ENCODE data around the gene SIK2. TPM values are rescaled to one million over a fixed set of nuclear protein-coding genes. Genes with fewer than 3 reads are reported as not detected.

SIK2 gene
- total and polyA plus RNA-seq, 2 donors (not counting 3 experiments of a cell fraction or from before 2014, with no cell fraction given): 14.6 to 17.1 TPM

GRCh38 chr11:111730871-111731591 is 128.8 kb downstream of the SIK2 start:
- intact Hi-C loops (cut with micrococcal nuclease): no loop called here
- Histone ChIP-seq H3K4me2 (ENCODE audit: insufficient read depth, low read length) (no peak overlapping the region), H4K20me1 (replicated peaks; ENCODE audit: control insufficient read depth, extremely low read depth, insufficient read depth, low read length) (no peaks in the 10 kb centered on the region), H3K27me3 (ENCODE audit: control insufficient read depth in 2 of 2, insufficient read depth in 2 of 2, low read length in 2 of 2) (no peaks in the 10 kb centered on the region), H3K9ac (replicated peaks; ENCODE audit: extremely low read depth, insufficient read depth, low read length) (no peak overlapping the region), H3K79me2 (ENCODE audit: control insufficient read depth, insufficient read depth, low read length) (no peaks in the 10 kb centered on the region), H3K4me3 (replicated peaks in 1 of 3; ENCODE audit: insufficient read depth in 1 of 3, low read depth in 1 of 3, low read length in 3 of 3) (no peak overlapping the region), H3K4me1 (ENCODE audit: control insufficient read depth, extremely low read depth, insufficient read depth, low read length) (peaks cover 45% of the 10 kb centered on the region), H2AFZ (ENCODE audit: low read depth, low read length) (no peak overlapping the region), H3K27ac (ENCODE audit: insufficient read depth, low read depth, low read length) (no peak overlapping the region), H3K36me3 (ENCODE audit: control insufficient read depth in 2 of 2, extremely low read depth in 1 of 2, insufficient read depth in 2 of 2, low read length in 2 of 2) (peaks cover 0 to 2% of the 10 kb centered on the region in 2 experiments), H3K9me1 (replicated peaks; ENCODE audit: control insufficient read depth, extremely low read depth, insufficient read depth, low read length) (no peaks in the 10 kb centered on the region), H3K9me3 (replicated peaks; ENCODE audit: control insufficient read depth, insufficient read depth, low read length) (no peaks in the 10 kb centered on the region)
- DNase-seq (ENCODE audit: low read depth, low spot score) (no peak), FAIRE-seq (no peak)
- CTCF ChIA-PET: interaction anchor here (1.0 to 2.0 kb wide), 4 partner anchors 10 to 127 kb away, joined by 4 to 6 read pairs (median 5); no protein-coding TSS in a partner anchor
- POLR2A ChIA-PET: no interaction called here
- dilution Hi-C loops (cut with MboI; ENCODE audit: extremely low pct_ligation_motif_present, low sequenced_read_pairs): no loop called here
- TF ChIP-seq, protein P1, sequence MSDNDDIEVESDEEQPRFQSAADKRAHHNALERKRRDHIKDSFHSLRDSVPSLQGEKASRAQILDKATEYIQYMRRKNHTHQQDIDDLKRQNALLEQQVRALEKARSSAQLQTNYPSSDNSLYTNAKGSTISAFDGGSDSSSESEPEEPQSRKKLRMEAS (IDR thresholded peaks at IDR 0.05; ENCODE audit: insufficient read depth, insufficient read length): no peak
- TF ChIP-seq POLR2A (IDR thresholded peaks at IDR 0.05; ENCODE audit: low read depth, low read length): peak; percentile 16
- BruUV-seq (replicated peaks): no TSS peak

- no peak for DNase-seq (ENCODE audit: low read depth, low spot score)
- no peaks in the 10 kb centered on the region for H3K9me1 ChIP-seq (replicated peaks; ENCODE audit: control insufficient read depth, extremely low read depth, insufficient read depth, low read length)
- H3K79me2 ChIP-seq (ENCODE audit: control insufficient read depth, insufficient read depth, low read length): no peaks in the 10 kb centered on the region
- H3K4me2 ChIP-seq (ENCODE audit: insufficient read depth, low read length): no peak overlapping the region
- peaks cover 53% of the 10 kb centered on the region for H3K4me1 ChIP-seq (ENCODE audit: control insufficient read depth, extremely low read depth, insufficient read depth, low read length)
- ChIA-PET CTCF (interaction anchor here (2.0 to 3.3 kb wide), 3 partner anchors 14 to 46 kb away, joined by 5 to 21 read pairs (median 6); partner anchors contain the start of gene PPP2R1B), POLR2A (no interaction called here)
- no peak overlapping the region for H3K27ac ChIP-seq (ENCODE audit: insufficient read depth, low read depth, low read length)
- dilution Hi-C loops (cut with MboI; ENCODE audit: extremely low pct_ligation_motif_present, low sequenced_read_pairs) (no loop called here), intact Hi-C loops (cut with micrococcal nuclease) (no loop called here)
- no peaks in the 10 kb centered on the region for H4K20me1 ChIP-seq (replicated peaks; ENCODE audit: control insufficient read depth, extremely low read depth, insufficient read depth, low read length)
- no peak overlapping the region for H3K4me3 ChIP-seq (replicated peaks in 1 of 3; ENCODE audit: insufficient read depth in 1 of 3, low read depth in 1 of 3, low read length in 3 of 3)
- H3K9ac ChIP-seq (replicated peaks; ENCODE audit: extremely low read depth, insufficient read depth, low read length): no peak overlapping the region
- H3K9me3 ChIP-seq (replicated peaks; ENCODE audit: control insufficient read depth, insufficient read depth, low read length): no peaks in the 10 kb centered on the region
- H3K27me3 ChIP-seq (ENCODE audit: control insufficient read depth in 2 of 2, insufficient read depth in 2 of 2, low read length in 2 of 2): no peaks in the 10 kb centered on the region
- no peaks in the 10 kb centered on the region for H3K36me3 ChIP-seq (ENCODE audit: control insufficient read depth in 2 of 2, extremely low read depth in 1 of 2, insufficient read depth in 2 of 2, low read length in 2 of 2)
- BruUV-seq (replicated peaks): no TSS peak
- FAIRE-seq: no peak
- no peak overlapping the region for H2AFZ ChIP-seq (ENCODE audit: low read depth, low read length)
- TF ChIP-seq JUN (IDR thresholded peaks at IDR 0.05; ENCODE audit: borderline replicate concordance, insufficient read depth, insufficient read length, low read depth): no peak
- TF ChIP-seq FOS (IDR thresholded peaks at IDR 0.05; ENCODE audit: borderline replicate concordance, insufficient read depth, low read length): no peak
- TF ChIP-seq GATA2 (IDR thresholded peaks at IDR 0.05; ENCODE audit: insufficient read depth, insufficient read length, low read depth, low read length): no peak
- TF ChIP-seq EZH2 (IDR thresholded peaks at IDR 0.05; ENCODE audit: borderline replicate concordance, low read depth, low read length, severe bottlenecking): no peak
- TF ChIP-seq POLR2A (IDR thresholded peaks at IDR 0.05; ENCODE audit: low read depth, low read length): no peak
- TF ChIP-seq, protein P1 (IDR thresholded peaks at IDR 0.05; ENCODE audit: insufficient read depth, insufficient read length): no peak
- TF ChIP-seq MYC (IDR thresholded peaks at IDR 0.05; ENCODE audit: low read depth, low read length): no peak
- TF ChIP-seq POLR2AphosphoS5 (IDR thresholded peaks at IDR 0.05; ENCODE audit: insufficient read depth, low read depth, low read length): no peak
- no peak for TF ChIP-seq CTCF (IDR thresholded peaks at IDR 0.05; ENCODE audit: extremely low read depth in 1 of 2, insufficient read depth in 1 of 2, low read depth in 1 of 2, low read length in 2 of 2)
These were observed 129.6 kb downstream of the SIK2 start for GRCh38 chr11:111731821-111732220.
